ENCODE data around the gene RETREG2.
"Not testable (repeated sequence)": the region's sequence is repeated elsewhere in the genome, so short reads cannot be mapped to it uniquely, and the experiment has no call there.

RETREG2 gene

DNA sequence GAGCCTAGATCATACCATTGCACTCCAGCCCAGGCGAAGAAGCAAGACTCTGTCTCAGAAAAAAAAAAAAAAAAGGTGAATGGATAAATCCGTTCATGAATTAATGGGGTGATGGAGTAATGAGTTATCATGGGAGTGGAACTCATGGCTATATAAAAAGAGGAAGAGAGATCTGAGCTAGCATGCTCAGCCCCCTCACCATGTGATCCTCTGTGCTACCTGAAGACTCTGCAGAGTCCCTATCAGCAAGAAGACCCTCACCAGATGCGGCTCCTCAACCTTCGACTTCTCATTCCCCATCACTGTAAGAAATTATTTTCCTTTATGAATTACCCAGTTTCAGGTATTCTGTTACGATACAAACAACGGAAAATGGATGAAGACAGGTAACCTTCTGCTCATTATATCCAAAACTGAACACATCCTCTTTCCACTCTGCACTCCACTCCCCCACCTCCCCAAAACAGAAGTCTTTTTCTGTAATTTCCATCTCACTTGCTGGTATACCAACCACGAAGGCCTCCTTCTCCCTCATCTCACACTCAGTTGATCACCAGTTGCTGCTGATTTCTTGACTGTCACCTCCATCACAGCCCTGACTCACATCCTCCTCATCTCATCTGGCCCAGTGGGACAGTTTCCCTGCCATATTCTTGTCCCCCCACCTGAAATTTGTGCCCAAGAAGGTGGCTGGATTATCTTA, 8.8 kb downstream of the RETREG2 start:
- no peak overlapping the region for H3K4me3 ChIP-seq (replicated peaks; ENCODE audit: low read depth, low read length)
- no peak for DNase-seq (ENCODE audit: extremely low read depth, low read depth)
- TF ChIP-seq, protein P1, sequence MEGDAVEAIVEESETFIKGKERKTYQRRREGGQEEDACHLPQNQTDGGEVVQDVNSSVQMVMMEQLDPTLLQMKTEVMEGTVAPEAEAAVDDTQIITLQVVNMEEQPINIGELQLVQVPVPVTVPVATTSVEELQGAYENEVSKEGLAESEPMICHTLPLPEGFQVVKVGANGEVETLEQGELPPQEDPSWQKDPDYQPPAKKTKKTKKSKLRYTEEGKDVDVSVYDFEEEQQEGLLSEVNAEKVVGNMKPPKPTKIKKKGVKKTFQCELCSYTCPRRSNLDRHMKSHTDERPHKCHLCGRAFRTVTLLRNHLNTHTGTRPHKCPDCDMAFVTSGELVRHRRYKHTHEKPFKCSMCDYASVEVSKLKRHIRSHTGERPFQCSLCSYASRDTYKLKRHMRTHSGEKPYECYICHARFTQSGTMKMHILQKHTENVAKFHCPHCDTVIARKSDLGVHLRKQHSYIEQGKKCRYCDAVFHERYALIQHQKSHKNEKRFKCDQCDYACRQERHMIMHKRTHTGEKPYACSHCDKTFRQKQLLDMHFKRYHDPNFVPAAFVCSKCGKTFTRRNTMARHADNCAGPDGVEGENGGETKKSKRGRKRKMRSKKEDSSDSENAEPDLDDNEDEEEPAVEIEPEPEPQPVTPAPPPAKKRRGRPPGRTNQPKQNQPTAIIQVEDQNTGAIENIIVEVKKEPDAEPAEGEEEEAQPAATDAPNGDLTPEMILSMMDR (IDR thresholded peaks at IDR 0.05; ENCODE audit: low read depth, low read length, missing control alignments), result no peak

DNA sequence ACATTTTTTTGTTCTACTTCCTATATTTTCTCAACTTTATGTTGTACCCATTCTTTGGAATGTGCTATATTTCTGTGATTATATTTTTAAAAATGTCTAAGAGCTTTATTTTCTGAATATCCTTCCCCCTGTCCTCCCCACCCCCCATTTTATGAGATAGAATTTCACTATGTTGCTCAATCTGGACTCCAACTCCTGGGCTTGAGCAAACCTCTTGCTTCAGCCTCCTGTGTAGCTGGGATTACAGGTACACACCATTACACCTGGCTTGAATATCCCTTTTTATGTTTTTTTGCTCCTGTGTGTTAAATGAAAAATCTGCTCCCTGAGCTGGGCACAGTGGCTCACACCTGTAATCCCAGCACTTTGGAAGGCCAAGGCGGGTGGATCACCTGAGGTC, 19.3 kb downstream of the RETREG2 start:
- TF ChIP-seq, protein P1 (IDR thresholded peaks at IDR 0.05; ENCODE audit: low read depth, low read length, missing control alignments), result no peak
- no peak overlapping the region for H3K4me3 ChIP-seq (replicated peaks; ENCODE audit: low read depth, low read length)
- no peak for DNase-seq (ENCODE audit: extremely low read depth, low read depth)

DNA sequence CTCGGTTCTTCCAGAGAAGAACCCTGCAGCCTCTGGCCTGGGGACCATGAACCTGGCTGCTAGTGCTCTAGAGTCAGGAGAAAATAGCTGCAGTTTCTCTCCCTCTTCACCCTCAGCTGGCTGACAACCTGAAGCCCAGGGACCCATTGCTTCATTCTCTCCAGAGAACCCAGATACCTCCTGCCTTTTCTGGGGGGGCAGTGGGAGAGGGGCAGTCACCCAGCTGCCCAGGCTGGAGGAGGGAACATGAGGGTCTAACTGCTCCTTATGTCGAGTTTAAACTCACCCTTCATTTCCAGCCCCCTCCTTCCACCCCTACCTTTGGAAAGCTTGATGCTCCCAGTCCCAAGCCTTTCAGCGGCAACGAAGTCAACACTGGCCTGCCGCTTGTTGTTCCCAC, 20.9 kb downstream of the RETREG2 start:
- H3K4me3 ChIP-seq (replicated peaks; ENCODE audit: low read depth, low read length), result no peak overlapping the region
- TF ChIP-seq, protein P1 (IDR thresholded peaks at IDR 0.05; ENCODE audit: low read depth, low read length, missing control alignments), result no peak
- DNase-seq (ENCODE audit: extremely low read depth, low read depth), result no peak

DNA sequence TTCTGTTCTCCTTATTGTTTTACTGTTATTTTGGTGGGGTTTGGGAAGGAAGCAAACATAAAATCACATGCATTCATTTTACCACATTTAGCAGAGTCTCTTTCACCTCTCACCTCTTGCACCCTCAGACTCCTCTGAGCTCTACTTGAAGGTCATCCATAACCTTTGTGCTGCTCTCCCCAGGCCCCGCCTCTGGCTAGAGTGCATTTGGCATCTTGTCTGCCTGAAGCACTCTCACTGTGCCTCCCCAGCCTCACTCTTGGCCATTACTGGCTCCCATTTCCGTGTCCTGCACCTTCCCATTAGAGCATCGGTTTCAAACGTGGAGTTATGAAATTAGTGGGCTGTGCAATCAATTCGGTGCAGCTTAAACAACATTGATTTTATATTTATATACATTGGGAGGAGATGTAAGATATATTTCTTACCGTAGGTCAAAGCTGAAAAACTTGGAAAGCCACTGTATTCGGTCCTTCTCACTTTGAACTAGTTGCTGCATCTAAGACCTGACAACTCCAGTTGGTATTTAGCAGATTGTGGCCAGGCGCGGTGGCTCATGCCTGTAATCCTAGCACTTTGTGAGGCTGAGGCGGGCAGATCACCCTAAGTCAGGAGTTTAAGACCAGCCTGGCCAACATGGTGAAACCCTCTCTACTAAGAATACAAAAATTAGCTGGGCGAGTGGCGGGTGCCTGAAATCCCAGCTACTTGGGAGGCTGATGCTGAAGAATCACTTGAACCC, 21.6 kb downstream of the RETREG2 start:
- TF ChIP-seq, protein P1 (IDR thresholded peaks at IDR 0.05; ENCODE audit: low read depth, low read length, missing control alignments), result no peak
- no peak overlapping the region for H3K4me3 ChIP-seq (replicated peaks; ENCODE audit: low read depth, low read length)
- DNase-seq (ENCODE audit: extremely low read depth, low read depth), result no peak

DNA sequence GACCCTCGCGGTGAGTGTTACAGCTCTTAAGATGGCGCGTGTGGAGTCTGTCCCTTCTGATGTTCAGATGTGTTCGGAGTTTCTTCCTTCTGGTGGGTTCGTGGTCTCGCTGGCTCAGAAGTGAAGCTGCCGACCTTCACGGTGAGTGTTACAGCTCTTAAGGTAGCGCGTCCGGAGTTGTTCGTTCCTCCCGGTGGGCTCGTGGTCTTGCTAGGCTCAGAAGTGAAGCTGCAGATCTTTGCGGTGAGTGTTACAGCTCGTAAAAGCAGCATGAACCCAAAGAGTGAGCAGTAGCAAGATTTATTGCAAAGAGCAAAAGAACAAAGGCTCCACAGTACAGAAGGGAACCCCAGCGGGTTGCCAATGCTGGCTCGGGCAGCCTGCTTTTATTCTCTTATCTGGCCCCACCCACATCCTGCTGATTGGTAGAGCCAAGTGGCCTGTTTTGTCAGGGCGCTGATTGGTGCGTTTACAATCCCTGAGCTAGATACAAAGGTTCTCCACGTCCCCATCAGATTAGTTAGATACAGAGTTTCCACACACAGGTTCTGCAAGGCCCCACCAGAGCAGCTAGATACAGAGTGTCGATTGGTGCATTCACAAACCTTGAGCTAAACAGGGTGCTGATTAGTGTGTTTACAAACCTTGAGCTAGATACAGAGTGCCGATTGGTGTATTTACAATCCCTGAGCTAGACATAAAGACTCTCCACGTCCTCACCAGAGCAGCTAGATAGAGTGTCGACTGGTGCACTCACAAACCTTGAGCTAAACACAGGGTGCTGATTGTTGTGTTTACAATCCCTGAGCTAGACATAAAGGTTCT, 22.6 kb downstream of the RETREG2 start:
- H3K4me3 ChIP-seq (replicated peaks; ENCODE audit: low read depth, low read length); DNase-seq (ENCODE audit: extremely low read depth, low read depth): not testable (repeated sequence)

DNA sequence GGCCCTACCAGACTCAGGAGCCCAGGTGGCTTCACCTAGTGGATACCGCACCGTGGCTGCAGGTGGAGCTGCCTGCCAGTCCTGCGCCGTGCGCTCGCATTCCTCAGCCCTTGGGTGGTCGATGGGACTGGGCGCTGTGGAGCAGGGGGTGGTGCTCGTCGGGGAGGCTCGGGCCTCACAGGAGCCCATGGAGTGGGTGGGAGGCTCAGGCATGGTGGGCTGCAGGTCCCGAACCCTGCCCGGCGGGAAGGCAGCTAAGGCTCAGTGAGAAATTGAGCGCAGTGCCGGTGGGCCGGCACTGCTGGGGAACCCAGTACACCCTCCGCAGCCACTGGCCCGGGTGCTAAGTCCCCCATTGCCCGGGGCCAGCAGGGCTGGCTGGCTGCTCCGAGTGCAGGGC, 23.3 kb downstream of the RETREG2 start:
- H3K4me3 ChIP-seq (replicated peaks; ENCODE audit: low read depth, low read length); DNase-seq (ENCODE audit: extremely low read depth, low read depth): not testable (repeated sequence)

DNA sequence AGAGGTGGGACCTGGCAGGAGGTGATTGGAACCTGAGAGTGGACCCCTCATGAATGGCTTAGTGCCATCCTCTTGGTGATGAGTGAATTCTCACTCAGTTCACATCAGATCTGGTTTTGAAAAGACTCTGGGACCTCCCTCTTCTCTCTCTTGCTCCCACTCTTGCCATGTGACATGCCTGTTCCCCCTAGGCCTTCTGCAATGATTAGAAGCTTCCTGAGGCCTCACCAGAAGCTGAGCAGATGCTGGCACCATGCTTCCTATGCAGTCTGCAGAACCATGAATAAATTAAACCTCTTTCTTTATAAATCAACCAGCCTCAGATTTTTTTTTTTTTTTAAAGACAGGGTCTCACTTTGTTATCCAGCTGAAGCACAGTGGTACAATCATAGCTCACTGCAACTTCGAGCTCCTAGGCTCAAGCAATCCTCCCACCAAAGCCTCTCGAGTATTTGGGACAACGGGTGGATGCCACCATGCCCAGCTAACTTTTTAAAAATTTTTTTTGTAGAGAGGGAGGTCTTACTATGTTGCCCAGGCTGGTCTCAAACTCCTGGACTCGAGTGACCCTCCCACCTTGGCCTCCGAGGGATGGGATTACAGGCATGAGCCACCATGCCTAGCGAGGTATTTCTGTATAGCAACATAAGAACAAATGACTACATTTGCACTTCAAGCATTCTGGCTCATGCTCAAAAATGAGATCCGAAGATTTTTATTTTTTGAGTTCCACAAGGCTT, 26.5 kb downstream of the RETREG2 start:
- TF ChIP-seq, protein P1 (IDR thresholded peaks at IDR 0.05; ENCODE audit: low read depth, low read length, missing control alignments), result no peak
- no peak for DNase-seq (ENCODE audit: extremely low read depth, low read depth)
- H3K4me3 ChIP-seq (replicated peaks; ENCODE audit: low read depth, low read length), result no peak overlapping the region
